ENCODE data around the gene PCDH12.
A peak's percentile ranks its signal among the peaks of the same experiment; 100 is the strongest.

DNA sequence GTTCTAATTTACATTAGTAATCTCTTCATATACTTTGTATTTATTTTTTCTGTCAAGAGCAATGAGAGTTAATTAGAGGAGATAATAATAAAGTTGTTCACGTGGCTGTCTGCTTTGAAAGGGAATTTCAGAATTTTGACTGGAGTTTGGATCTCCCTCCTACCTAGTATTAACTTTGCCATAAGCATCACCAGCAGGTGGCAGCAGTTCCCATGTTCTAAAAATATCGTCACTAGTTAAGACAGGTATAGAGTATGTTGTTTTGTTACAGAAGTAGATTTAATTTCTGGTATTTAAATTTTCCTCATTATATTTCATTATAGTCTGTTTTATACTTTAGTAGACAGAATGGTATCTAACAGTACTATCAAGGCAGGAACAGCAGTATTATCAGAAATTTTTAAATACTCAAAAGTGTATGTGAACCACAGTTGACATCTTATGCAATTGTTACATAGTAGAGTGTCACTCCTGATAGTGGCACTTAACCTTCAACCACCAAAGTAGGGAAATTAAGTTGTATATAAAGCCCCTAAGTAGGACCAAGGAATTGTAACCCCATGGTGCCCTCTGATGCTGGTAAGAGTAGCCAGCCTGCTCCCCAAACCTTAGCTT, 34.5 kb upstream of the PCDH12 start:
- TF ChIP-seq, protein P1, sequence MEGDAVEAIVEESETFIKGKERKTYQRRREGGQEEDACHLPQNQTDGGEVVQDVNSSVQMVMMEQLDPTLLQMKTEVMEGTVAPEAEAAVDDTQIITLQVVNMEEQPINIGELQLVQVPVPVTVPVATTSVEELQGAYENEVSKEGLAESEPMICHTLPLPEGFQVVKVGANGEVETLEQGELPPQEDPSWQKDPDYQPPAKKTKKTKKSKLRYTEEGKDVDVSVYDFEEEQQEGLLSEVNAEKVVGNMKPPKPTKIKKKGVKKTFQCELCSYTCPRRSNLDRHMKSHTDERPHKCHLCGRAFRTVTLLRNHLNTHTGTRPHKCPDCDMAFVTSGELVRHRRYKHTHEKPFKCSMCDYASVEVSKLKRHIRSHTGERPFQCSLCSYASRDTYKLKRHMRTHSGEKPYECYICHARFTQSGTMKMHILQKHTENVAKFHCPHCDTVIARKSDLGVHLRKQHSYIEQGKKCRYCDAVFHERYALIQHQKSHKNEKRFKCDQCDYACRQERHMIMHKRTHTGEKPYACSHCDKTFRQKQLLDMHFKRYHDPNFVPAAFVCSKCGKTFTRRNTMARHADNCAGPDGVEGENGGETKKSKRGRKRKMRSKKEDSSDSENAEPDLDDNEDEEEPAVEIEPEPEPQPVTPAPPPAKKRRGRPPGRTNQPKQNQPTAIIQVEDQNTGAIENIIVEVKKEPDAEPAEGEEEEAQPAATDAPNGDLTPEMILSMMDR (conservative IDR thresholded peaks at IDR 0.05), result peak; percentile 92
- no peak for TF ChIP-seq ZFX (IDR thresholded peaks at IDR 0.05)

Data from C4-2B (cell line).